T-cell (primary cell): Measurements from ENCODE around the gene VPS45. TPM values are rescaled to one million over a fixed set of nuclear protein-coding genes. Genes with fewer than 3 reads are reported as not detected.
A peak's percentile ranks its signal among the peaks of the same experiment; 100 is the strongest.

Source experiments
- ATAC-seq, 4 experiments: fragments of 200-7000 bp in 3 of 4; fragments of 150-1000 bp in 1 of 4; cut with Tn5 transposase; replicated peaks in 1 of 4; 1 replicate in 3 of 4; 2 replicates in 1 of 4; pipeline ENCODE4 v1.10.0; 2021; ENCODE audit warnings: moderate library complexity in 3 of 4, mild to moderate bottlenecking in 2 of 4, moderate number of reproducible peaks in 1 of 4
- CTCF ChIA-PET, 2 donors: fragments of 300-600 bp; sonication (Branson Sonifier 250); formaldehyde crosslinking; loops; one replicate each; lab custom pipeline; 2022; ENCODE audit warnings: antibody characterized with exemption in 2 of 2; lab: Charles Lee
- POLR2A ChIA-PET, 2 donors: fragments of 300-600 bp; sonication (Branson Sonifier 250); formaldehyde crosslinking; loops; one replicate each; lab custom pipeline; 2022; ENCODE audit warnings: antibody characterized with exemption in 2 of 2; lab: Charles Lee
- DNase-seq, 35 experiments: peaks; one replicate each; pipeline versions ENCODE4 v3.0.0 to v3.0.0-alpha.2; 2013 to 2023
- H3K27ac ChIP-seq: one replicate; pipeline ENCODE4 v1.5.1; 2013; ENCODE audit warnings: low read length
- H3K27me3 ChIP-seq, 2 experiments: replicated peaks in 1 of 2; 1 replicate in 1 of 2; 2 replicates in 1 of 2; pipeline versions ENCODE4 v1.6.1 to v1.7.0; 2013; ENCODE audit warnings: low read length in 1 of 2, mixed read lengths in 1 of 2; ENCODE audit not compliant: control insufficient read depth in 2 of 2, insufficient read depth in 2 of 2; ENCODE audit errors: extremely low read depth in 1 of 2
- H3K36me3 ChIP-seq, 2 donors: 1 replicate in 1 of 2; 2 replicates in 1 of 2; pipeline versions ENCODE4 v1.6.1 to v1.7.0; 2013; ENCODE audit warnings: low read length in 1 of 2; ENCODE audit not compliant: control insufficient read depth in 2 of 2, insufficient read depth in 1 of 2; ENCODE audit errors: extremely low read depth in 1 of 2
- H3K4me1 ChIP-seq, 2 experiments: 1 replicate in 1 of 2; 2 replicates in 1 of 2; pipeline versions ENCODE4 v1.6.1 to v1.7.0; 2013; ENCODE audit warnings: low read length in 2 of 2, mixed read lengths in 1 of 2; ENCODE audit not compliant: insufficient read depth in 2 of 2, control insufficient read depth in 1 of 2; ENCODE audit errors: extremely low read depth in 1 of 2
- H3K4me3 ChIP-seq, 2 donors: 1 replicate in 1 of 2; 2 replicates in 1 of 2; pipeline versions ENCODE4 v1.5.1 to v1.7.0; 2013; ENCODE audit warnings: mild to moderate bottlenecking in 2 of 2, low read length in 1 of 2, moderate library complexity in 1 of 2; ENCODE audit not compliant: control insufficient read depth in 1 of 2; ENCODE audit errors: extremely low read depth in 1 of 2
- H3K9me3 ChIP-seq: 2 replicates; pipeline ENCODE4 v1.7.0; 2013
- H3K27ac Mint-ChIP-seq, 2 donors: one replicate each; pipeline ENCODE4 v1.8.0; 2020 to 2021; ENCODE audit warnings: mild to moderate bottlenecking in 2 of 2, mixed read lengths in 2 of 2
- H3K27me3 Mint-ChIP-seq, 2 donors: one replicate each; pipeline ENCODE4 v1.8.0; 2021 to 2022; ENCODE audit warnings: mixed read lengths in 2 of 2
- H3K36me3 Mint-ChIP-seq: one replicate; pipeline ENCODE4 v1.8.0; 2021; ENCODE audit warnings: mixed read lengths
- H3K4me1 Mint-ChIP-seq, 3 donors: one replicate each; pipeline ENCODE4 v1.8.0; 2020 to 2022; ENCODE audit warnings: mixed read lengths in 3 of 3, mild to moderate bottlenecking in 1 of 3
- H3K4me3 Mint-ChIP-seq, 3 donors: one replicate each; pipeline ENCODE4 v1.8.0; 2020 to 2022; ENCODE audit warnings: mild to moderate bottlenecking in 3 of 3, mixed read lengths in 3 of 3, moderate library complexity in 3 of 3
- H3K9me3 Mint-ChIP-seq, 3 donors: one replicate each; pipeline ENCODE4 v1.8.0; 2020 to 2022; ENCODE audit warnings: mixed read lengths in 3 of 3
- WGBS: methylation state at CpG from one replicate; pipeline ENCODE4 v1.1.5; 2013; ENCODE audit warnings: missing lambda C conversion rate; ENCODE audit not compliant: insufficient coverage; 5-methylcytosine and 5-hydroxymethylcytosine counted together
- total RNA-seq, 35 experiments: library from RNA in 6 of 35; stranded (reverse) in 6 of 35; fragments of 120-200 nt in 1 of 35; gene quantifications; one replicate each; pipeline versions ENCODE4 v1.2.1 to v1.2.4 and lab custom pipeline; 2013 to 2026

The VPS45 gene
- total RNA-seq, 5 donors from 2014 or later (not counting 1 experiment from before 2014, with no cell fraction given) = 24.9 to 30.7 (median 28.0) TPM

DNA sequence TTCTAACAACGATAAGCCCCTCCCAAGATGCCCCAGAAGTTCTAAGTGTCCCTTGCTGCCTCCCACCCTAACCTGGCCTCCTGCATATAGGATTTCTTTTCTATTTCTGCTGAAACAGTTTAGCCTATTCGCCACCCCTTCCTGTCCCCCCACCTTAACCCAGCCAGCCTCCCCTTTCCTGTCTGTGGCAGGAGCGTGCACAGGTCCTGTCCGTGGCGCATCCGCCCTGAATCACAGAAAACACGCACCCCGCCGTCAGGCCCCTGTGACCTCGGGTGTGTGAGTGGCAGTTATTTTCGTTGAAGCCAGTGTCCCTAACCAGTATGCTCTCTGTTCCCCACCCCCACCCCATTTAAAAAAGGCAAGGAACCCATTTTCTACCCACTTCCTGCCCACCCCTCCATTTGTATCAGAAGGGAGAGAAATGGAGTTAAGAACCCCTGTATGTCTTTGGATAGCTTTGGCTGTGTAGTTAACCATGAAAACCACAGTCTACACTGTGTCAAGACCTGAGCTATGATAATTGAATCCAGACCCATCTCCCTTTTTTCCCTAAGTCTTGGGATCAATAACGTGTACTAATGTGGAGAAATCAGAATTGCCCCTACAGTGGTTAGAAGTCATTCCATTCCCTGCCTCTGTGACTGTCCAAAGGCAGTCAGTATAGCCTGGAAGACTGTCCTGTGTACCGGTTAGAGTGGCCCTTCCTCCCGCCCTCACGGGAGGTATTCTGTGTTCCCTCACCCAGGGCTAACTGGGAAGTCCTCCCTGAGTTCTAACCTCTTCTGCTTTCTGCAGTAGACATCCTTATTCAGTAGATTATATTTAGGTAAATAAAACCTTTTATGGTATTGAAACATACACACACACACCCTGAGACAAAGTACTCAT lies 84.0 kb downstream of the VPS45 start:
- peak overlapping the region; percentile 87 to 93 for H3K4me3 ChIP-seq
- H3K9me3 Mint-ChIP-seq = no peaks in the 10 kb centered on the region
- H3K9me3 ChIP-seq = no peaks in the 10 kb centered on the region
- H3K4me3 Mint-ChIP-seq = peak overlapping the region; percentile 91 to 98 (median 95)
- CTCF ChIA-PET = interaction anchor here in 1 of 2 donors (1.0 to 2.1 kb wide), 4 partner anchors 36 to 546 kb away, joined by 3 to 13 read pairs (median 3); partner anchors contain the start of gene GOLPH3L
- H3K27me3 ChIP-seq = no peaks in the 10 kb centered on the region
- H3K27ac ChIP-seq = peak overlapping the region; percentile 88
- DNase-seq (peak; percentile 50 to 82 (median 70)), ATAC-seq (peak; percentile 62 to 73 (median 70))
- H3K36me3 ChIP-seq = peaks cover 2 to 41% of the 10 kb centered on the region in 2 donors
- H3K4me1 ChIP-seq = peaks cover 13 to 53% of the 10 kb centered on the region in 2 experiments
- H3K4me1 Mint-ChIP-seq = peaks cover 79 to 80% (median 80%) of the 10 kb centered on the region in 3 donors
- WGBS = 0% methylated on average over 2 of the region's 15 CpGs
- H3K27ac Mint-ChIP-seq = peak overlapping the region; percentile 98 to 99
- peaks cover 48% of the 10 kb centered on the region for H3K36me3 Mint-ChIP-seq
- POLR2A ChIA-PET = interaction anchor here (0.5 to 1.0 kb wide), 6 partner anchors 8 to 412 kb away, joined by 3 to 15 read pairs (median 4); partner anchors contain the start of gene FALEC (in 1 of the 2)
- H3K27me3 Mint-ChIP-seq = no peaks in the 10 kb centered on the region

DNA sequence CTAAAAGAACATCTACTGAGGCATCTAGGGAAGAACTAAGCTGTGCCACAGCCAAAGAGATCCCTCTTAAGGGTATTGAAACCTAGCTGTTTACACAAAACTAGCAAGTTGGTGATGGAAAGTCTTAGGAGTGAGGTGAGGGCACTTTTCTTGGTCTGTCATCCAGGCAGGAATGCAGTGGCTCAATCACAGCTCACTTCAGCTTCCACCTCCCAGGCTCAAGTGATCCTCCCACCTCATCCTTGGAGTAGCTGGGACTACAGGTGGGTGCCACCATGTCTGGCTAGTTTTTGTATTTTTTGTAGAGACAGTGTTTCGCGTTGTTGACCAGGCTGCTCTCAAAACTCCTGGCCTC lies 84.6 kb downstream of the VPS45 start:
- H3K4me1 Mint-ChIP-seq = peaks cover 79 to 80% (median 80%) of the 10 kb centered on the region in 3 donors
- H3K27me3 Mint-ChIP-seq = no peaks in the 10 kb centered on the region
- Histone ChIP-seq H3K4me3 (peak overlapping the region in 1 of 2 donors; percentile 93), H3K4me1 (peaks cover 13 to 54% of the 10 kb centered on the region in 2 experiments), H3K36me3 (peaks cover 7 to 47% of the 10 kb centered on the region in 2 donors), H3K27me3 (no peaks in the 10 kb centered on the region), H3K9me3 (no peaks in the 10 kb centered on the region), H3K27ac (peak overlapping the region; percentile 88)
- ATAC-seq = no peak
- H3K27ac Mint-ChIP-seq = peak overlapping the region; percentile 98 to 99
- no peaks in the 10 kb centered on the region for H3K9me3 Mint-ChIP-seq
- ChIA-PET CTCF (interaction anchor here (0.5 to 2.1 kb wide), 5 partner anchors 35 to 545 kb away, joined by 3 to 13 read pairs (median 3); partner anchors contain the start of gene GOLPH3L (in 1 of the 2)), POLR2A (interaction anchor here (0.5 to 1.0 kb wide), 5 partner anchors 8 to 411 kb away, joined by 3 to 15 read pairs (median 5); partner anchors contain the start of gene FALEC (in 1 of the 2))
- H3K36me3 Mint-ChIP-seq = peaks cover 52% of the 10 kb centered on the region
- H3K4me3 Mint-ChIP-seq = peak overlapping the region; percentile 91 to 98 (median 95)
- no CpG with 5 or more reads among the region's 2 CpGs for WGBS
- no peak for DNase-seq

DNA sequence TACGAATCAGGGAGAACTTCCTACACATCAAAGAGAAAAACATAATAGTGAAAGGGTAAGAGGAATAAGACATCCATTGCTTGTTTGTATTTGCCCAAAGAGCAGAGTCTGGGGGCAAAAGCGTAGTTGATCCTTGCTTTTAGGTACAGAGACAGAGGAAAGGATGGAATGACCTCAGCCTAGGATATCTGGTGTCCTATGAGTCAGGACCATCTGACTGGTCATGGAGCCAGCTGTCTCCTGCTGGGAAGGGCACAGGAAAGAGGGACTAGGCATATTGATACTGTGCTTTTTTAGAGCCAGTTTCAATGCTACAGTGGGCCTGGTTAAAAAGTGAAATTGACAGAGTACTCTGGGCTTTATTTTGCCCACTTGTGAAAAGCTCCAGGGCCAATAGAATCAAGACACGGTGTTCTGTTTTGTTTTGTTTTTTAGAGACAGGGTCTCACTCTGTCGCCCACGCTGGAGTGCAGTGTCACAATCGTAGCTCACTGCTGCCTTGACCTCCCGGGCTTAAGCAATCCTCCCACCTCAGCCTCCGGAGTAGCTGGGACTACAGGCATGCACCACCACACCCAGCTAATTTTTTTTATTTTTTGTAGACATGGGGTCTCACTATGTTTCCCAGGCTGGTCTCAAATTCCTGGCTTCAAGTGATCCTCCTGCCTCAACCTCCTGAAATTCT lies 85.3 kb downstream of the VPS45 start:
- Histone ChIP-seq H3K4me1 (peaks cover 15 to 54% of the 10 kb centered on the region in 2 experiments), H3K9me3 (no peaks in the 10 kb centered on the region), H3K27me3 (no peaks in the 10 kb centered on the region), H3K27ac (no peak overlapping the region), H3K36me3 (peaks cover 7 to 54% of the 10 kb centered on the region in 2 donors), H3K4me3 (no peak overlapping the region)
- Mint-ChIP-seq H3K4me1 (peaks cover 80 to 82% (median 80%) of the 10 kb centered on the region in 3 donors), H3K27ac (peak overlapping the region; percentile 98 to 99), H3K9me3 (no peaks in the 10 kb centered on the region), H3K27me3 (no peaks in the 10 kb centered on the region), H3K4me3 (peak overlapping the region; percentile 62 to 95 (median 91)), H3K36me3 (peaks cover 59% of the 10 kb centered on the region)
- ChIA-PET CTCF (interaction anchor here in 1 of 2 donors (0.6 kb wide), 1 partner anchor 31 kb away, joined by 3 read pairs; no protein-coding TSS in a partner anchor), POLR2A (interaction anchor here in 1 of 2 donors (0.7 kb wide), 1 partner anchor 83 kb away, joined by 3 read pairs; no protein-coding TSS in a partner anchor)
- WGBS = 95% methylated on average over 4 of the region's 8 CpGs
- ATAC-seq (no peak), DNase-seq (no peak)

DNA sequence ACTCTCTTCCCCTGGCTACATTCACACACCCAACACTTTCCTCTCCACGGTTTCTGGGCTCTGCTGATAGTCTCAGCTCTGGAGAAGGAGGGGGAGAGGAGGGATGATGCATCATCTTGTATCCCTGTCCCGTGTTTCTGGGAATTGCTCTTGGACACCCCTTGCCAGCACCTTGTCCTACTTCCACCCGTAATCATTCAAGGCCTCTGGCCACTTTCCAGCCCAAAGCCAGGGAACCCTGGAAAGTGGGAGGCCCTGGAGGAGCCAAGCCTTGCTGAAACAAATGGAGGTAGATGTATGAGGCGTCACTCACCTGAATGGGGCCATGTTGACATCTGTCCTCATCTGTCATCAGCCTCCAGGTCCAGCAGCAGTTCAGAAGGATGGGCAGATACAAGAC lies 86.6 kb downstream of the VPS45 start:
- Histone ChIP-seq H3K27ac (no peak overlapping the region), H3K4me3 (no peak overlapping the region), H3K9me3 (no peaks in the 10 kb centered on the region), H3K27me3 (no peaks in the 10 kb centered on the region), H3K4me1 (peaks cover 15 to 58% of the 10 kb centered on the region in 2 experiments), H3K36me3 (peaks cover 13 to 65% of the 10 kb centered on the region in 2 donors)
- Mint-ChIP-seq H3K4me3 (no peak overlapping the region), H3K9me3 (no peaks in the 10 kb centered on the region), H3K4me1 (peaks cover 76 to 80% (median 78%) of the 10 kb centered on the region in 3 donors), H3K27me3 (no peaks in the 10 kb centered on the region), H3K27ac (peak overlapping the region; percentile 98 to 99), H3K36me3 (peaks cover 64% of the 10 kb centered on the region)
- WGBS = no CpG with 5 or more reads among the region's 4 CpGs
- ATAC-seq = no peak
- no peak for DNase-seq
- CTCF ChIA-PET = no interaction called here
- POLR2A ChIA-PET = no interaction called here

DNA sequence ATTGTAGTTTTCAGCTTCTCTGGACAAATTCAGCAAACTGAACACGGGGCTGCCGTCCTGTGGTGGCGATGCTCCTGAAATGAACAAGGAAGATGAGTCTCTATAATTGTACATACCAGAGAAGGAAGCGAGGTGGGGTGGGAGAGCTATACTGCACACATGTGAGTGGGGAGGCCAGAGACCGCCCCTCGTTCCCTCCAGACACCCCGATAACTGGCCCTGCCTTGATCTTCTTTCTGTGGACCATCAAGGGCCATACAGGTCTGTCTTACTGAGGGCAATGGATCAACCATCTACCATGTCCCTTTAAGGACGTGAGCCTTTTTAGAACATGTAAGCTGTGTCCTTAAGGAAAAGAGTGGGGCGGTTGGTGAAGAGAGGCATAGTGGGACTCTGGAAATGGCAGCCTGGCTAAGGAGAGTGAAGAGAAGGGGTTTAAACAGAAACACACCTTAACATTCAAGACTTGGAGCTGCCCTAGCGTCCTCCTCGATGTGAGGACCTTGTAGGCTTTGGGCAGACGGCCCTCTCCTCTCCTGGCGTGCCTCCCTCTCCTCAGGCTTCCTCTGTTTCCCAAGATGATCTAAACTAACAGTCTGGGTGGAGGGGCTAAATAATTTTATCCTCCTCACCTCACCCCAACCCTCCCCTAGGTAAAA lies 88.0 kb downstream of the VPS45 start:
- Mint-ChIP-seq H3K4me1 (peaks cover 79 to 91% (median 89%) of the 10 kb centered on the region in 3 donors), H3K36me3 (peaks cover 68% of the 10 kb centered on the region), H3K9me3 (no peaks in the 10 kb centered on the region), H3K27me3 (no peaks in the 10 kb centered on the region), H3K4me3 (no peak overlapping the region), H3K27ac (peak overlapping the region; percentile 98 to 99)
- Histone ChIP-seq H3K27ac (no peak overlapping the region), H3K36me3 (peaks cover 16 to 72% of the 10 kb centered on the region in 2 donors), H3K27me3 (no peaks in the 10 kb centered on the region), H3K4me3 (no peak overlapping the region), H3K4me1 (peaks cover 16 to 68% of the 10 kb centered on the region in 2 experiments), H3K9me3 (no peaks in the 10 kb centered on the region)
- no peak for ATAC-seq
- ChIA-PET POLR2A (no interaction called here), CTCF (interaction anchor here in 1 of 2 donors (0.6 to 2.5 kb wide), 2 partner anchors 83 to 84 kb away, joined by 4 to 11 read pairs; no protein-coding TSS in a partner anchor)
- no peak for DNase-seq
- WGBS = 100% methylated on average over 6 of the region's 13 CpGs
